Uterus (tissue), 4 donors: ENCODE measurements around the gene FBLN5. TPM values are rescaled to one million over a fixed set of nuclear protein-coding genes. Genes with fewer than 3 reads are reported as not detected.

Experiments used
- DNase-seq, 2 donors: peaks; one replicate each; pipeline ENCODE4 v3.0.0-alpha.2; 2019 to 2020
- H3K27ac ChIP-seq, 2 donors: fragments of 200-600 bp; sonication (generic); 1 replicate in 1 of 2; 2 replicates in 1 of 2; pipeline ENCODE4 v1.5.1; 2016 to 2018
- H3K27me3 ChIP-seq, 2 donors: fragments of 200-600 bp; sonication (generic); one replicate each; pipeline ENCODE4 v1.5.1; 2018 to 2019; ENCODE audit warnings: control low read depth in 1 of 2
- H3K36me3 ChIP-seq, 2 donors: fragments of 200-600 bp; sonication (generic); one replicate each; pipeline ENCODE4 v1.5.1; 2019; ENCODE audit warnings: control low read depth in 1 of 2
- H3K4me1 ChIP-seq, 2 donors: fragments of 200-600 bp; sonication (generic); one replicate each; pipeline ENCODE4 v1.5.1; 2018 to 2019; ENCODE audit warnings: control low read depth in 1 of 2
- H3K4me3 ChIP-seq, 2 donors: fragments of 200-600 bp; sonication (generic); 1 replicate in 1 of 2; 2 replicates in 1 of 2; pipeline ENCODE4 v1.5.1; 2018 to 2019; ENCODE audit warnings: mild to moderate bottlenecking in 1 of 2
- H3K9me3 ChIP-seq, 2 donors: fragments of 200-600 bp; sonication (generic); one replicate each; pipeline ENCODE4 v1.5.1; 2019; ENCODE audit warnings: control low read depth in 1 of 2
- CTCF ChIP-seq, 4 experiments: fragments of 200-600 bp in 2 of 4; fragments of 450-650 bp in 2 of 4; sonication (generic) in 2 of 4; IDR thresholded peaks; one replicate each; pipeline ENCODE4 v1.5.1; 2016 to 2019; ENCODE audit warnings: antibody characterized with exemption in 4 of 4, mild to moderate bottlenecking in 2 of 4, moderate library complexity in 1 of 4
- POLR2A ChIP-seq, 2 donors: fragments of 450-650 bp; IDR thresholded peaks; one replicate each; pipeline ENCODE4 v1.6.1; 2016; ENCODE audit warnings: antibody characterized with exemption in 2 of 2, mild to moderate bottlenecking in 1 of 2, moderate library complexity in 1 of 2
- intact Hi-C: fragments of 100-400 bp; cut with DNase I; formaldehyde crosslinking; loops from one replicate; pipeline ENCODE4 v1.15.1; 2023; ENCODE audit warnings: low total_unique reads
- total RNA-seq, 4 donors: library from RNA; depleted of rRNA in 3 of 4; stranded (reverse); fragments of >200 nt in 3 of 4; gene quantifications; one replicate each; pipeline versions ENCODE4 v1.1.0 to v1.2.4, GENCODE V29; 2014 to 2023
- donor health status: DM: yes; HTN: yes; CAD: no.

Gene FBLN5
- total RNA-seq, 4 donors from 2014 or later, result 48.0 to 304 (median 165) TPM

- no peak for DNase-seq
- Histone ChIP-seq H3K4me3 (no peak overlapping the region), H3K9me3 (no peaks in the 10 kb centered on the region), H3K27me3 (no peaks in the 10 kb centered on the region), H3K27ac (peak overlapping the region; percentile 63 to 80), H3K36me3 (no peaks in the 10 kb centered on the region), H3K4me1 (peaks cover 5 to 12% of the 10 kb centered on the region in 2 donors)
- TF ChIP-seq CTCF (IDR thresholded peaks at IDR 0.05) (no peak), POLR2A (IDR thresholded peaks at IDR 0.05) (no peak)
- intact Hi-C loops, result no loop called here
Observed at GRCh38 chr14:91882776-91883175, 64.7 kb downstream of the FBLN5 start.

GRCh38 chr14:91882369-91882768 lies 65.1 kb downstream of the FBLN5 start:
- Histone ChIP-seq H3K27me3 (no peaks in the 10 kb centered on the region), H3K4me1 (peaks cover 5 to 12% of the 10 kb centered on the region in 2 donors), H3K27ac (peak overlapping the region; percentile 63 to 80), H3K9me3 (no peaks in the 10 kb centered on the region), H3K36me3 (no peaks in the 10 kb centered on the region), H3K4me3 (no peak overlapping the region)
- intact Hi-C loops, result no loop called here
- DNase-seq, result no peak
- TF ChIP-seq CTCF (IDR thresholded peaks at IDR 0.05) (no peak), POLR2A (IDR thresholded peaks at IDR 0.05) (no peak)

- Histone ChIP-seq H3K4me3 (no peak overlapping the region), H3K36me3 (no peaks in the 10 kb centered on the region), H3K27ac (no peak overlapping the region), H3K27me3 (no peaks in the 10 kb centered on the region), H3K4me1 (peaks cover 5 to 12% of the 10 kb centered on the region in 2 donors), H3K9me3 (no peaks in the 10 kb centered on the region)
- DNase-seq, result no peak
- TF ChIP-seq CTCF (IDR thresholded peaks at IDR 0.05), result no peak
- no peak for TF ChIP-seq POLR2A (IDR thresholded peaks at IDR 0.05)
- intact Hi-C loops, result no loop called here
Observed at GRCh38 chr14:91879196-91879595, 68.3 kb downstream of the FBLN5 start.

GRCh38 chr14:91878274-91878673 lies 69.2 kb downstream of the FBLN5 start:
- H3K36me3 ChIP-seq, result no peaks in the 10 kb centered on the region
- H3K4me3 ChIP-seq, result no peak overlapping the region
- H3K27ac ChIP-seq, result no peak overlapping the region
- H3K4me1 ChIP-seq, result peaks cover 5 to 12% of the 10 kb centered on the region in 2 donors
- no peak for DNase-seq
- TF ChIP-seq POLR2A (IDR thresholded peaks at IDR 0.05) (no peak), CTCF (IDR thresholded peaks at IDR 0.05) (no peak)
- no peaks in the 10 kb centered on the region for H3K27me3 ChIP-seq
- intact Hi-C loops, result no loop called here
- H3K9me3 ChIP-seq, result no peaks in the 10 kb centered on the region

GRCh38 chr14:91877376-91877915 lies 70.0 kb downstream of the FBLN5 start:
- Histone ChIP-seq H3K27ac (no peak overlapping the region), H3K27me3 (no peaks in the 10 kb centered on the region), H3K4me1 (peaks cover 0 to 4% of the 10 kb centered on the region in 2 donors), H3K4me3 (no peak overlapping the region), H3K36me3 (no peaks in the 10 kb centered on the region), H3K9me3 (no peaks in the 10 kb centered on the region)
- TF ChIP-seq CTCF (IDR thresholded peaks at IDR 0.05) (no peak), POLR2A (IDR thresholded peaks at IDR 0.05) (no peak)
- intact Hi-C loops, result no loop called here
- DNase-seq, result no peak
